CMK (cell line): Measurements from ENCODE around the gene PRR23E.

Experiments used
- DNase-seq: peaks from one replicate; pipeline ENCODE4 v3.0.0-alpha.2; 2010; ENCODE audit warnings: low read depth

PRR23E gene

GRCh38 chr3:127209155-127209839, 16.4 kb downstream of the PRR23E start:
- DNase-seq = no peak

DNA sequence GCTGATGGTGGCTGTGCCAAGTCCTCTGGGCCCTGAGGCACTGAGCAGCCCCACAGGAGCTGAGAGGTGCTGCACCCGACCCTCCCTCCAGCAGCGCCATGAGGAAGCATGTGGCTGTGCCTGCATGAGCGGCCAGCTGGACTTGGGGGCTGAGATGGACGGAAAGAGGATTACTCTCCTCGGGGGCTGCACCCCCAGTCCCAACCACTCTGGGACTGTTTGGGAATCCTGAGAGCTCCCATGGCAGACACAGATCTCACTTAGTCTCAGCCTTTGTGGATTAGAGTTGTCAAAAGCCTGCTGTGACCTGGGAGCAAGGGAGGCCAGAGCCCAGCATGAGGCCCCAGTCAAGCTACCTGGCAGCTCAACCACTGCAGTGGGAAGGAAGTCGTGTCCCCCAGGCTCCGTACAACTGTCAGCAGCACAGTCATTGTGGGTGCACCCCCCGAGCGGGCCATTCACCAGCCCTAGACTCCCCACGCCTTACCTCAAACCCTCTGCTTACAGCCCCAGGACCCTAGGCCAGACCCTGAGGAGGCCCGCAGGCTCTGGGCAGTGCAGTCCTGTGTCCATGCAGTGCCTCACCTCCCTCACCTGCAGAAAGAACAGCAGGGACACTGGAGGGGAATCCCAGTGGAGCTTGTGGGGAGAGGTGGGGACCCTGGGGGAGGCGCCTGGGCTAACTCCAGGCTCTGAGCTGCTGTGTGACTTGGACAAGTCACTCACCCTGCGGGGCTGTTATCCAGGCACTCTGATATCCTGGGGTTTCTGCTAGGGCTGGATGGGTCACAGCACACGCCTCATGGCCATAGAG, 17.1 kb downstream of the PRR23E start:
- DNase-seq = no peak

DNA sequence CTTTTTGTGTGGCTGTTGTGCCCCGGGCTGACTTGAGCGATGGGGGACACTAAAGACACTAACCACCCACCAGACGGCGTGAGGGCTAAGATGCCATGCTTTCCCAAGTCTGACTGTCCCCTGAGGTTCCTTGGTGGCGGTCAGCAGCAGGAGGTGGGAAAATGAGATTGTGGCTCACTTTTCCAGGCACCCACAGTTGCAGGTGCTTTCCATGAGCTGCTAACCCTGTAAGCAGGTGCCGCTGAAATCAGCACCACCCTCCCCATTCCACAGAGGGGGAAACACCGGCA, 17.7 kb downstream of the PRR23E start:
- DNase-seq = no peak

DNA sequence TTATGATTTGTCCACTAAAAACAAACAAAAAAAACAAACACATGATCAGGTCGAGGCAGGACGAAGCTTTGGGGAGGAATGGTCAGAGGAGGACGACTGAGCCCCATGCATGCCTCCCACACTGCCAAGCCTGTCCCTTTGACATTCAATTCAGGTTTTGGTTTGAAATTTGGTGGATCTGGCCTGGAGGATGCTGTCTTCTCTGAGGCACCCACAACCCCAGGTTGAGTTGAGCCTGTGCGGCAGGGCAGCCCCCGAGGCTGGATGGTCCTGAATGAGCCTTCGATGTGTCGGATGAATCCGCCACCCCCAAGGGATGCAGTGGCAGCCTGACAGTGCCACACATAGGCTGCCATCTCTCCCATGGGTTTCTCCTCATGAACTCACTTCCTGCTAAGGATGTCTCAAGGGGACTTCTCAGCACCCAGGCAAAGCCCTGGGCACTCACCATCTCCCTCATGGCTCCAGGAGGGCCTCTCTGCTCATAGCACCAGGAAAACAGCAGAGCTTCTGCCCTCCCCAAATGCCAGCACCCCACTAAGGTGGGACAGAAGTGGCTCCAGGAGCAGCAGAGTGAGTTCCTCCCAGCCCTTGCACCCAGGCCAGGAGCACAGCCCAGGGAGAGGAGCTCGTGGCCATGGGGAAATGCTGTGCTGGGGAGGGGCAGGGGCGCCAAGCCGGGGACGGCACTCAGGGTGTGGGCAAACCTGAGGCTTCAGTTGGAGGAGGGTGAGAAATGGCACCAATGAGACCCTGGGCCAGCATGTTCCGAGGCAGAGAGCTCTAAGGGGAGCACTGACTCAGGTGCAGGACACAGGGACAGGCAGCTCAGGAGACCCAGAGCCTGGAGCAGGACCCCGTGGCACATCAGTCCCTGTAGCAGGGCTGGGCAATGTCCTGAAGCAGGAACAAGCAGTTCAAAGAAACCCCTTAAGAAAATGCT, 18.5 kb downstream of the PRR23E start:
- DNase-seq = no peak

DNA sequence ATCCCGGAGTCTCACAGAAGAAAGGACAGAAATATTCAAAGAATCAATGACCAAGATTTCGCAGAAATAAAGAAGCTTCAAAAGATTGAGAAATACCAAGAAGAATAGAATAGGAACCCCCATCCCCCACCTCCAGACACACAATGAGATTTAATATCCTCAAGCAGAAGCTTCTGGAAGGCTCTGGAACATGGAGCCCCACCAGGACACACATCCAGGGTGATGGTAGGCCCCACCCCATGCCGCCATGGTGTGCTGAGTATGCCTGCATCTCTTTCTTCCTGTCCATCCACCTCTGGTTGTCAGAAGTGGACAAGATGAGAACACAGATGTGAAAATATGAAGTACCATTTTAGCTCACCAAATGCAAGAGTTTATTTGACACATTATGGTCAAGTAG, 19.3 kb downstream of the PRR23E start:
- DNase-seq = no peak

DNA sequence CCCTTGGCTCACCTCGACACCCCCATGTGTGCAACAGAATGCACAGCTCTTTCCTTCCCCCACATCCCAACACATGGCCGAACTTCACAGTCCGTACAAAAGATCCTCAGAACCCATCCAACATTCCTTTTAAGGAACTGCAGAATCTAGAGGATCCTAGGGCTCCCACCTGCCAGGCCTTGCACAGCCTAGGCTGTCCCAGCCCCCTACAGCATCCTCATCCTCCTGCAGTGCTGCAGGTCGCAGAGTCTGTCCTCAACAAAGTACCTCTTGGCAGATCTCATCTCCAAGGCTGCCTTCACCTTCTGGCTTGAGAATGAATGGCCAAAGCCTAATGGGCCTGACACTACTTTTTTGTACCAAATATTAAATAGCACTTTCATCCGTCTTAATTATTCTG, 19.8 kb downstream of the PRR23E start:
- no peak for DNase-seq

DNA sequence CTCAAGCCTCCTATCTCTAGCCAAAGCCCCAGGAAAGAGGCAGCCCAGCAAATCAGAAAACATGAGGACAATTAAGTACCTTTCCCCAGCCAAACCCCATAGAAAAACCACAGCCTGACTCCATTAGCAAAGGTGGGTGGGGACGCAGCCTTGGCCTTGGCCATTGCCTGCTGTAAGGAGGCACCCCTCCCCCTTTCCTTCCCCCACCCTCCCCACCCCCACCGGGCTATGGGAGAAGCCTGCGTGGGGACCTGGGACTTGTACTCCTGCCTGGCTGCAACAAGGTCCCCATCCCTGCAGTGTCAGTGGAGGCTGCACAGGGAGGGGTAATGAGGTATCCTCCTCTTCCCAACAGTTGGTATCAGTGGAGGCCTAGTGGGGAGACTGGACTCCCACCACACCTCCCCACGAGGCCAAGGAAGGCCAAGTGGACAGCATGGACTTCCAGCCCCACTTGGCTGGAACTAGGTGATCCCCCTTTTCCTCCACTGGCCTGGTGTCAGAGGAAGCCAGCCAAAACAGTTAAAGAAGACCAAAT, 20.5 kb downstream of the PRR23E start:
- no peak for DNase-seq

DNA sequence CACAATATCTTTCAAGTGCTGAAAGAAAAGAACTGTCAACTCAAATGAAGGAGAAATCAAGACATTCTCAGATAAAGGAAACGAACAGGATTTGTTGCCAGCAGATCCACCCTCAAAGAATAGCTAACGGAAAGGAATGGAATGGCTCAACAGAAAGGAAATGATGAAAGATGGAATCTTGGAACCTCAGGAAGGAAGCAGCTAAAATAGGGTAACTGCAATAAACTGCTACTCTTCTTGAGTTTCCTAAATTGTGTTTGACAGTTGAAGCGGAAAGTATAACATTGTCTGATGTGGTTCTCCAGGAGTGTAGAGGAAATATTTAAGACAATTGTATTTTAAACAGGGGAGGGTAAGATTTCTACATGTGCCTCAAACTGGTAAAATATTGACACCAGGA, 22.0 kb downstream of the PRR23E start:
- DNase-seq = no peak

GRCh38 chr3:127215714-127216414, 22.9 kb downstream of the PRR23E start:
- no peak for DNase-seq

- DNase-seq = no peak
These were observed 23.7 kb downstream of the PRR23E start for GRCh38 chr3:127216415-127217261.

DNA sequence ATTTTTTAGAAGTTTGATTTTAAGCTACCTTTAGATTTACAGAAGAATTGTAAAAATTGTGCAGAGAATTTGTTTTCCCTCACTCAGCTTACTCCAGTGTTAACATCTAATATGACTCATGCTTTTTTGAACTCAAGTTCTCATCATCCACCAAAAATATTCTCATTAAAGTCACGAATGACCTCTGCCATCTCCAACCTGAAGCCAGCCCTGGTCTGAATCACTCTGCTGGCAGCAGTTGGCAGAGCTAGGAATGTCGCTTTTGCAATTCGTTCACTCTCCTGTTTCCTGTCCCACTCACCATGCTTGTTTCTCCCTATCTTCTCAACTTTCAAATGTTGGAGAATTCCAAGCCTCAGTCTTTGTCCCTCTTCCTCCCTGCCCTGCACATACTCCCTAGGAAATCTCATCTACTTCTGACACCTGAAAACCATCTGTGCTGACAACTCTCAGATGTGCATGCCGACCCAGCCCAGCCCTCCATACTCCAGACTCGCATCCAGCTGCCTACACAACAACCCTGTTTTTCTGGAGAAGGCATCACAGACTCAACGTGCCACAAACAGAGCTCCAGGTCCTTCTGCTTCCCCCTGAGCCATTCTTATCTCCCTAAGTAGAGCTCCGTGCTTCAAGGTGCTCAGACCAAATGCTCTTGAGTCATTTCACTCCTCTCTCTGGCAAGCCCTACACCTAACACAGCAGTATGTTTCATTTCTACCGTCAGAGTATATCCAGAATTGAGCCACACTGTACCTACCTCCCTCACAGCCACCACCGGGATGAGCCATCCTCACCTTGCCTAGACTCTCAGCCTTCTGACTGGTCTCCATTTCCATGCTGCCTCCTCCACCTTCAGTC, 24.9 kb downstream of the PRR23E start:
- no peak for DNase-seq

DNA sequence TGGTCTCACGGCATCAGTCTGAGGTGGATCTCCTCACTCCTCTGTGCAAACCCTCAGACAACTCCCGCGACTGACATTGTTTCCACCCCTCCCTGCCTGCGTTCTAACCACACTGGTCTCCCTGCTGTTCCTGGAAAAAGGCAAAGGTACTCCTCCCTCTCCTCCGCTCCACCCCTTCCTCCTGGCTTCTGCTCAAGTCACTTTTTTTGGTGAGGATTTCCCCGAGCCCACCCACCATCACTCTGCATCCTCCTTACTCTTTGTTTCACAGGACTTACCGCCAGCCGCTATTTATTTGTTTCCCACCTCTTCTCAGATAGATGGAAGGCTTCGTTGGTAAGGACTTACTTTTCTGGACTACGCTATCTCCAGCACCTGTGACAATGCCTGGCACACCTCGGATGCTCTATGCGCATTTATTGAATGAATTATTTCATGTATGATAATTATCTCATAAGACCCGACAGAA, 25.6 kb downstream of the PRR23E start:
- DNase-seq = no peak

- no peak for DNase-seq
These were observed 27.6 kb downstream of the PRR23E start for GRCh38 chr3:127220497-127220896.

GRCh38 chr3:127221037-127221436, 28.1 kb downstream of the PRR23E start:
- DNase-seq = no peak

- DNase-seq = no peak
These were observed 28.6 kb downstream of the PRR23E start for GRCh38 chr3:127221446-127222035.

DNA sequence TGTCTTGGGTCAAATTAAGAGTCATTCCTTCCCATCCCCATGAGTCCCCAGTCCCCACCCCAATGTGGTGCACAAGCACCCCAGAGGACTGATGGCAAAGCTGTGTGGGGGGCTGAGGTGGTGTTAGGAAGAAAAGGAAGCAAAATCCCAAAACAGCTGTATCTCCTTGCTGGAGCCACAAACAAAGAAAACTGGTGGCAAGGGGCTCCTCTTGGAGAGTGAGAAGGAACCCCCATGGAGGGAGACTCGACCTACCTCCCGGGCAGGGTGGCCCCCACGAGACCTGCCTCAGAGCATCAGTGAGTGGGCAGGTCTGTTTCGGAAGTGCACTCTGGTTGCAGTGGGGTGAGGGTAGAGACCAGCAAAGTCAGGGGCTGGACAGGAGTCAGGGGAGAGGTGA, 29.2 kb downstream of the PRR23E start:
- DNase-seq = no peak

DNA sequence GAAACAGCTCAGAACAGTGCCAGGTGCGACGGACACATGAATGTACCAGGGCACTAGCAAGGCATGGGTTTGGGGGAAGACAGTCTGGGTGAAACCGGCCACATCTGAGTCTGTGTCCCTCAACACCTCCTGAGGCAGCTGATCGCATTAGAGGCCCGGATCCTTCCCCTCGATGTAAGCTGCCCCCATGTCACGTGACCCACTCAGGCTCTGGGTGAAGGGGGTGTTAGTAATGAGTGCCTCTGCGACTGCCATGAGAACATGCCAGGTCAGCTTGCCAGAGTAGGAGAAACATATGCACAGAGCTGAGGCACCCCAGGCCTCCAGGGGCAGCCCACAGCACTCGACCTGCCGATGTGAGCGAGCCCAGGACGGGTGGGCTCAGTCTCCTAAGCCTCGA, 29.7 kb downstream of the PRR23E start:
- DNase-seq = no peak

GRCh38 chr3:127224118-127224517, 31.2 kb downstream of the PRR23E start:
- DNase-seq = peak; percentile 5

DNA sequence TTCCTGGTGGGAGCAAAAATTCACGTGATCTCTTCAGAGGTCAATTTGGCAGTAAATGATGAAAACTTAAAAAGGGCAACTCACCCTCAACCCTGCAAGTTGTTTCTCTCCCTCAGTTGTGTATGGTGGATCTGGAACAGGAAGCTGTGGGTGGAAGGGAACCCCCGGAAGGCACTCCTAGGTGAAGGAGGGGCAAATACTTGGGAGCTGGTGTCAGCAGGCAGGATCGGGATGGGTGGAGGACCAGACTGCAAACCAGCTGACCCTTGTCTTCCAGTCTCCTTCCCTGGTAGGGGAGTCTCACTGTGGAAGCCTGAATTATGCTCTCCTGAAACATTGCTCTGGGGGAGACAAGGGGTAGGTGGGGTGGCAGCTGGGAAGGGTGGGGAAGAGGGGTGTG, 33.5 kb downstream of the PRR23E start:
- no peak for DNase-seq
